Inferior parietal cortex (tissue), 1 donor: ENCODE results near the gene LAPTM4A.

Experiments
- DNase-seq: peaks from one replicate; pipeline ENCODE4 v3.0.0-alpha.2; 2016; ENCODE audit errors: extremely low spot score

LAPTM4A gene

DNA sequence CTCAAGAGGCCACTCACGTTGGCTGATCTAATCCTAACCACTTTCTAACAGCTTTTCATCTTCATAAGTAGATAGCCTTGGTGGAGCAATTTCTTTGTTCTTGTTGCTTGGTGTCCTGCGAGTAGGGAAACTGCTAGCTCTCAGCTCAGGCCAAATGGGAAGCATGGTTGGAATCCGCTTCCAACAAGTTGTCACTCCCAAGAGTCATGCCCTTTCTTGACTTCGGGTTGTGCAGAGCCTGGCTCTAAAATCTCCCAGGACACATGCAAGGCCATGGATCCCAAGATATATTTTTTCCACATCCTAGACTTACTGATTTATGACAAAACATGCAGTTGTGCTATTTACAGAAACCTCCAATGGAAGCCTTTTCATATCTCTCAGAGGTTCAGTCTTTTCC is 31.7 kb downstream of the LAPTM4A start:
- DNase-seq: no peak

GRCh38 chr2:20018601-20019152 is 32.8 kb downstream of the LAPTM4A start:
- no peak for DNase-seq

GRCh38 chr2:20016346-20016745 is 35.1 kb downstream of the LAPTM4A start:
- DNase-seq: no peak

DNA sequence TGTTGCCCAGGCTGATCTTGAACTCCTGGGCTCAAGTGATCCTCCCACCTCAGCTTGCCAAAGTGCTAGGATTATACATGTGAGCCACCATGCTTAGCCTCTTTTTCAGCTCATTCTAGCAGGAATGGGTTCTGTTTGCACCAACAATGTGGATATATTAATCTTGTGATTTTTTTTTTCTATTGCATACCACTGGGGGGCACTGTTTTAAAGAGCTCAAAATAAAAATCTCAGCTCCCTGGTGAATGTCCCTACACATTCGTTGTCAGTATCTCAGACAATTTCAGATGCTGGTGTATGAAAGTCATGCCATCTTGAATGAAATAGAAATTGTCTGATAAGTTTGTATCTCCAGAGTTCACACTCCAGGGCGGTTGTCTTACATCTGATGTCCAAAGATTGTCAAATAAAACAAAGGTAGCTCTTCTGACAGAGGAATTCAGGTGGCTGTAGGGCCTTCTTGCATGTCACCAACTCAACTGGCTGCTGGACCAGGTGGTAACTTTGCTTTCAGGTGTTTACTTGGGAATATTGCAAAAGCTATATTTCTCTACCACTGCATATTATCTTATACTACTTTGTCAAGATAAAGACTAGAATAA is 35.8 kb downstream of the LAPTM4A start:
- peak; percentile 70 for DNase-seq

GRCh38 chr2:20013126-20013849 is 38.1 kb downstream of the LAPTM4A start:
- no peak for DNase-seq

- DNase-seq: no peak
Observed at GRCh38 chr2:20012282-20013125, 38.9 kb downstream of the LAPTM4A start, which contains the start of gene MATN3. Gene MATN3 (minus strand): TSS chr2:20012668. CDS start chr2:20012631, 37 bp downstream.

DNA sequence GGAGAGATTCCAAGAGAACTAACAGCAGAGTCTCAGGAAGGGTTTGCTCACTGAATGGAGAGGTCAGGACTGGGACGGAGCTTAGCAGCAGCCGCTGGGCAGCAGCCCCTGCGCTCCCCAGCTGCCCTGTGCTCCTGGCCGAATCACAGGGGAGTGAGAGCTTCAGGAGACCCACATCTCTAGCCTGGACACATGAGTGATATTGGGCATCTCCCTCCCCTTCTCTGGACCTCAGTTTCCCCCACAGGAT is 39.5 kb downstream of the LAPTM4A start:
- no peak for DNase-seq

DNA sequence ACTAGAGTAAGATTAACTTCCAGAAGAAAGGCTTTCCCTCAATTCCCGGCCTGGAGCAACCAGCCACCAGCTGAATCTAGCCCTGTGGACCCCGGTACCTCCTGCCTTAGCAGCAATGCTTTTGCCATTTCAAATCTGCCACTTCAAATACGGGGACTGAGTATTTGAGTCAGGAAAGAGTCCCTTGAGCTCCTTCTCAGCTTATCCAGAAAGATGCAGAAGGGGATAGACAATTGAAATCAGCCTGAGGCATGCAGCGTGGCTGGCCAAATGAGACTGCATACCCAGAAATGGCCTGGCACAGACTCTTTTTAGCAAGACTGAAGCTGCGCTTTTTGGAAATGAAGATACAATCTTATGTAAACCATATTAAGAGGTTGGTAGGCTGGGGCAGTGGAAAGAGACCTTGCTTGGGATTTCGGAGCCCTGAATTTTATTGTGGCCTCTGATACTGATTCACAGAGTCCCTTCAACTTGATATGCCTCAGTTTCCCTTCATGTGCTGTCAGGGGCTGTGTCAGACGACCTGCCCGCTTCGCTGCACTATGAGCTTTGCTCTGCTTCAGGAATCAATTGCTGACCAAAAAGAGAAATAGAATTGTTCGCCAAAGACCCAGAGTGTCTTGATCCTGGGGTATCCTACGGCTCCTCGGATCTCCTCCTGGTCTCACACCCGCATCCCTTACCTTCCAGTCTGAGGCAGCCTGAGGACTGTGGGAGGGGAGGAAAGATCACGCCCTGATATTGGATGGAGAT is 40.0 kb downstream of the LAPTM4A start:
- DNase-seq: no peak

DNA sequence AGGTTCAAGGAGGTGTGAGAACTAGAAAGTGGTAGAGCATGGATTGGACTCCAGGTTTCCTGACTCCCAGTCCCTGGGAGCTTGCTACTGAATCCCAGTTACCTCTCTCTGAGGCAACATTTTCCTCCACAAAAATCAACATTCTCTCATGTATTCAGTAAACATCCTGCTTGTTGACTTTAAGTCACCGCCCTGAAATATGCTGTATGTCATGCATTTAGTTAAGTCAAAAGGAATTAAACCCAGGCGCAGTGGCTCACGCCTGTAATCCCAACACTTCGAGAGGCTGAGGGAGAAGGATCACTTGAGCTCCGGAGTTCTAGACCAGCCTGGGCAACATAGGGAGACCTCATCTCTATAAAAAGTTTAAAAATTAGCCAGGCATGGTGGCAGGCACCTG is 42.7 kb downstream of the LAPTM4A start:
- DNase-seq: no peak

- DNase-seq: no peak
Observed at GRCh38 chr2:20005891-20006470, 45.4 kb downstream of the LAPTM4A start.

DNA sequence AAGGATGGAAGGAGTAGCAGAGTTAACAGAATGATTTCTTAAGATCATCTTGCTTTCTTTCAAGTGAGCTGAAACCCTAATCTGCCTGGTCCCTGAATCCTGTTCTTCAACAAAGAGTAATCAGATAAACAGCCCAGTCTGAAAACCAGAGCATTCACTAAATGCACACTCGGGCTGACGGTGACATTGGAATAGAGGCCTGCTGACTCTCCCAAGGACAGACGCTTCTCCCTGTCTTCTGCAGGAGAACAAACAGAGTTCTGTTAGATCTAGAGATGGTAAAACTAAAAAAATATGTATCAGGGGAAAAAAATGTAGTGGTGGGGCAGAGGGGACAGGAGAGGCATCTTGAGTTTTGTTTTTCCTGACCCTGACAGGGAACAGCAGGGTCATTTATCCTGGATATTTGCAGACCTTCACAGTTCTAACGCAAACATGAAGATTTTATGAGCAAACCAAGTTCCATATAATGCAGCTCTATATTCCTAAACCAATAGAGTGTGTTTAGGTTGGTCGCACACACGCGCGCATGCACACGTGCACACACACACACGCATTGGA is 46.3 kb downstream of the LAPTM4A start:
- no peak for DNase-seq

GRCh38 chr2:20001361-20001863 is 50.0 kb downstream of the LAPTM4A start:
- no peak for DNase-seq

GRCh38 chr2:19993731-19994130 is 57.7 kb downstream of the LAPTM4A start:
- no peak for DNase-seq

DNA sequence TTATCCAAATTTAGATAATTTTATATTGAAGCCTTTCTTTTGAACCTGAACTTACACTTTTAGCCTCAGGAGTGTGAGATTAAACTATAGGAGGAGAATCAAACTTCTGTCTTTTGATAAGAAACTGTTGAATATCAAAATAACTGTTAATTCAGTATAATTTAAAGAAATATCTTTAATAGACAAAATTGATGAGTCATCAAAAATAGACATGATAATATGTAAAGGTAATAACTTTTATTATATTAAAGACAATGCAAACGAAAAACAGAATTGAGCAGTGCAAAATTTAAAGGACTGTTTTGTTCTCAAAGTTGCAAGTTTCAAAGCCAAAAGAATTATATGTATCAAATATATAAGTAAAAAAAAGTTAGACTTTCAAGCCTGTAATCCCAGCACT is 59.5 kb downstream of the LAPTM4A start:
- no peak for DNase-seq

DNA sequence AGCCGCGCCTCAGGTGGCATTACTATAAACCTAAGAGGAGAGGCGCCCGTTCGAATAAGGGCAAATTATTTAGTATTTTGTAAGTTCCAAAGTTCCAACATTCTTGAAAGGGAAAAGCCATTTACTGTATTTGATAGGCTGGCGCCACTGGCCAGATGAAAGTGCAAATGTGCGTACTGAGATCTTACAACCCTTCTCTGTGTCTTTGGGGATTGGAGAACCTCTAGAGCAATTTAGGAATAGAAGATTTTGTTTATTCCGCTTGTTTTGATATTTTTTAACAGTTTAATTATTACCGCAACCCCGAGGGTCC is 61.1 kb downstream of the LAPTM4A start:
- DNase-seq: peak; percentile 34

DNA sequence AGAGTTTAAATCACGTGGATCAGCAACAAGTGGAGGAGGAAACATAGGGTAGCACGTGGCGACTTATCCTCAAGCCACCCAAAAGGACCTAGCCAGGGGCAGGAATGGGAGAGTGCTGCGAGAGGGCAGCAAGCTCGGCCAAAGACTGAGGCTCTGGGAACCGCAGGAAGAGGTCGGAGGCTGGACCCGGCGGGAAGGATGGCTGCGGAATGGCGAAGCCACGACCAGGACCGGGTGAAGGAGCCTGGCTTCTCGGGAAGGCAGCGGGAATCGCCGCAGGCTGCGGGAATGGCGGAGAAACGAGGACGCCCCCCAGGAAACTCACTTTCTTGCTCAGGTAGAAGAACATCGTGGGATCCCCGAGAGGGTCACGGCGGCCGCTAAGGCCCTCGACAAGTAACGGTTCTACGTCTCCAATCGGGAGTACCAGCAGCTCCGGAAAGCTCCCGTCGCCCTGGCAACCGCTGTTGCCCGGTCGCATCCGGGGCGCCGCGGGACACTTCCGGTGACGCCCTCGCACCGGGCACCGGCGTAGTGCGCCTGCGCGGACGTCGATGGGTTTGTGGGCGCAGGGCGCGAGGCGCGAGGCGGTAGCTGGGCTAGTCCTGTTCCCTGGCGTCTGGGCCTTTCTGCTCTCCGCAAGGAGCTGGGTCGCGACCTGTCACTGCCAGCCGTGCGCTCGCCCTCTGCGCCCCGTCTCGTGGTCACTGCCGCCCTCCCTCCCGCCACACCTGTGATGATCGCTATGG is 61.6 kb downstream of the LAPTM4A start, which contains the start of gene WDR35:
Gene WDR35, minus strand, starts transcription at position 439 of the 749 bp plus-strand sequence. Its CDS starts 90 bp downstream, at position 349.
- DNase-seq: peak; percentile 89

- no peak for DNase-seq
Observed at GRCh38 chr2:19989342-19989666, 62.1 kb downstream of the LAPTM4A start.

GRCh38 chr2:19988600-19988999 is 62.8 kb downstream of the LAPTM4A start:
- DNase-seq: no peak

GRCh38 chr2:19987936-19988335 is 63.5 kb downstream of the LAPTM4A start:
- DNase-seq: no peak
